GM19351 (cell line): Measurements from ENCODE around the gene LRMDA.

Experiments used
- ATAC-seq: cut with Tn5 transposase; IDR thresholded peaks from one replicate; pipeline ENCODE4 v1.9.1; 2021; ENCODE audit warnings: mild to moderate bottlenecking, moderate library complexity; ENCODE audit not compliant: unreplicated experiment

The LRMDA gene

GRCh38 chr10:75929630-75930161, 498.3 kb downstream of the LRMDA start:
- ATAC-seq: no peak

- no peak for ATAC-seq
Observed at GRCh38 chr10:75932921-75933320, 501.5 kb downstream of the LRMDA start.

GRCh38 chr10:75935240-75935639, 503.8 kb downstream of the LRMDA start:
- ATAC-seq: no peak

GRCh38 chr10:75935650-75936400, 504.4 kb downstream of the LRMDA start:
- no peak for ATAC-seq

GRCh38 chr10:75936841-75937240, 505.4 kb downstream of the LRMDA start:
- ATAC-seq: no peak

GRCh38 chr10:75937823-75938222, 506.4 kb downstream of the LRMDA start:
- ATAC-seq: no peak

GRCh38 chr10:75938380-75939122, 507.1 kb downstream of the LRMDA start:
- no peak for ATAC-seq

GRCh38 chr10:75939541-75939940, 508.1 kb downstream of the LRMDA start:
- ATAC-seq: no peak

GRCh38 chr10:75940742-75941141, 509.3 kb downstream of the LRMDA start:
- ATAC-seq: no peak

GRCh38 chr10:75941223-75941801, 509.9 kb downstream of the LRMDA start:
- ATAC-seq: no peak

GRCh38 chr10:75944061-75944460, 512.6 kb downstream of the LRMDA start:
- no peak for ATAC-seq

GRCh38 chr10:75948583-75948982, 517.2 kb downstream of the LRMDA start:
- no peak for ATAC-seq

- ATAC-seq: no peak
Observed at GRCh38 chr10:75950307-75950706, 518.9 kb downstream of the LRMDA start.

- ATAC-seq: no peak
Observed at GRCh38 chr10:75950997-75951589, 519.7 kb downstream of the LRMDA start.

- no peak for ATAC-seq
Observed at GRCh38 chr10:75951627-75952026, 520.2 kb downstream of the LRMDA start.

- no peak for ATAC-seq
Observed at GRCh38 chr10:75952093-75952492, 520.7 kb downstream of the LRMDA start.

- ATAC-seq: no peak
Observed at GRCh38 chr10:75954486-75954885, 523.1 kb downstream of the LRMDA start.

GRCh38 chr10:75955973-75956502, 524.6 kb downstream of the LRMDA start:
- no peak for ATAC-seq

GRCh38 chr10:75956624-75957023, 525.2 kb downstream of the LRMDA start:
- ATAC-seq: peak; percentile 51

GRCh38 chr10:75957314-75958120, 526.1 kb downstream of the LRMDA start:
- no peak for ATAC-seq
